CD14-positive monocyte (primary cell): ENCODE results near the gene RYR2. TPM values are rescaled to one million over a fixed set of nuclear protein-coding genes. Genes with fewer than 3 reads are reported as not detected.

Experiments
- DNase-seq, 3 donors: peaks; one replicate each; pipeline ENCODE4 v3.0.0-alpha.2; 2011 to 2022
- H2AFZ ChIP-seq: 2 replicates; pipeline ENCODE4 v1.6.0; 2012; ENCODE audit warnings: mild to moderate bottlenecking, low read depth, low read length, inconsistent platforms; ENCODE audit not compliant: insufficient read depth, poor library complexity, severe bottlenecking
- H3K27ac ChIP-seq, 2 donors: 1 replicate in 1 of 2; 2 replicates in 1 of 2; pipeline ENCODE4 v1.5.1; 2012 to 2013; ENCODE audit warnings: low read length in 2 of 2, control low read depth in 1 of 2, inconsistent platforms in 1 of 2, low read depth in 1 of 2, mild to moderate bottlenecking in 1 of 2
- H3K27me3 ChIP-seq, 2 donors: one replicate each; pipeline versions ENCODE4 v1.6.0 to v1.6.1; 2011 to 2013; ENCODE audit warnings: low read length in 2 of 2; ENCODE audit not compliant: control insufficient read depth in 2 of 2, insufficient read depth in 2 of 2
- H3K36me3 ChIP-seq, 2 donors: replicated peaks in 1 of 2; 1 replicate in 1 of 2; 2 replicates in 1 of 2; pipeline versions ENCODE4 v1.5.1 to v1.6.1; 2012 to 2013; ENCODE audit warnings: low read length in 2 of 2, control low read depth in 1 of 2, inconsistent platforms in 1 of 2, mild to moderate bottlenecking in 1 of 2; ENCODE audit not compliant: insufficient read depth in 2 of 2, control insufficient read depth in 1 of 2
- H3K4me1 ChIP-seq, 2 donors: 1 replicate in 1 of 2; 2 replicates in 1 of 2; pipeline versions ENCODE4 v1.5.1 to v1.6.1; 2012 to 2013; ENCODE audit warnings: low read length in 2 of 2, control low read depth in 1 of 2, inconsistent platforms in 1 of 2, mild to moderate bottlenecking in 1 of 2, moderate library complexity in 1 of 2; ENCODE audit not compliant: insufficient read depth in 2 of 2, control insufficient read depth in 1 of 2
- H3K4me2 ChIP-seq: replicated peaks from 2 replicates; pipeline ENCODE3; 2012; ENCODE audit warnings: low read length, moderate library complexity, mild to moderate bottlenecking; ENCODE audit not compliant: poor library complexity, severe bottlenecking; ENCODE audit errors: extremely low read depth
- H3K4me3 ChIP-seq, 3 experiments: fragments of 200-600 bp in 1 of 3; sonication (generic) in 1 of 3; replicated peaks in 1 of 3; 1 replicate in 2 of 3; 2 replicates in 1 of 3; pipeline ENCODE4 v1.5.1; 2011 to 2013; ENCODE audit warnings: low read length in 3 of 3, mild to moderate bottlenecking in 3 of 3, control low read depth in 2 of 3, low read depth in 2 of 3, inconsistent platforms in 1 of 3, moderate library complexity in 1 of 3
- H3K79me2 ChIP-seq: 2 replicates; pipeline ENCODE4 v1.6.0; 2012; ENCODE audit warnings: mild to moderate bottlenecking, control low read depth, inconsistent platforms, low read length, moderate library complexity; ENCODE audit not compliant: insufficient read depth
- H3K9ac ChIP-seq: 2 replicates; pipeline ENCODE4 v1.6.0; 2017; ENCODE audit warnings: low read length, mild to moderate bottlenecking; ENCODE audit not compliant: insufficient read depth, poor library complexity, severe bottlenecking
- H3K9me3 ChIP-seq, 2 donors: replicated peaks in 1 of 2; 1 replicate in 1 of 2; 2 replicates in 1 of 2; pipeline versions ENCODE4 v1.5.1 to v1.6.1; 2012 to 2013; ENCODE audit warnings: low read length in 2 of 2, control low read depth in 1 of 2; ENCODE audit not compliant: control insufficient read depth in 1 of 2, insufficient read depth in 1 of 2
- H4K20me1 ChIP-seq: 2 replicates; pipeline ENCODE4 v1.6.0; 2012; ENCODE audit warnings: mild to moderate bottlenecking, low read length, control low read depth, moderate library complexity; ENCODE audit not compliant: insufficient read depth
- H3K27ac Mint-ChIP-seq, 7 donors: one replicate each; pipeline ENCODE4 v1.8.0; 2020; ENCODE audit warnings: mild to moderate bottlenecking in 7 of 7, mixed read lengths in 7 of 7, moderate library complexity in 6 of 7, inconsistent platforms in 2 of 7
- H3K27me3 Mint-ChIP-seq, 3 donors: one replicate each; pipeline ENCODE4 v1.8.0; 2021 to 2022; ENCODE audit warnings: low read depth in 3 of 3, mild to moderate bottlenecking in 3 of 3, mixed read lengths in 3 of 3, moderate library complexity in 3 of 3, inconsistent platforms in 1 of 3
- H3K36me3 Mint-ChIP-seq, 2 donors: one replicate each; pipeline ENCODE4 v1.8.0; 2020; ENCODE audit warnings: mixed read lengths in 2 of 2, inconsistent platforms in 1 of 2, mild to moderate bottlenecking in 1 of 2
- H3K4me1 Mint-ChIP-seq: one replicate; pipeline ENCODE4 v1.8.0; 2020; ENCODE audit warnings: mild to moderate bottlenecking, mixed read lengths
- H3K4me3 Mint-ChIP-seq, 2 donors: one replicate each; pipeline ENCODE4 v1.8.0; 2020; ENCODE audit warnings: mild to moderate bottlenecking in 2 of 2, mixed read lengths in 2 of 2, moderate library complexity in 1 of 2
- H3K9me3 Mint-ChIP-seq, 7 donors: one replicate each; pipeline ENCODE4 v1.8.0; 2020 to 2022; ENCODE audit warnings: mixed read lengths in 7 of 7, mild to moderate bottlenecking in 6 of 7, moderate library complexity in 6 of 7, inconsistent platforms in 2 of 7
- WGBS: methylation state at CpG from one replicate; pipeline ENCODE4 v1.1.5; 2013; ENCODE audit warnings: missing lambda C conversion rate; ENCODE audit not compliant: insufficient coverage; 5-methylcytosine and 5-hydroxymethylcytosine counted together
- intact Hi-C, 2 donors: fragments of 100-400 bp; cut with micrococcal nuclease; formaldehyde crosslinking; loops; one replicate each; pipeline versions ENCODE4 v1.15.0 to v1.15.1; 2023
- polyA plus RNA-seq, 3 donors: library from polyadenylated mRNA; depleted of rRNA in 1 of 3; unstranded in 2 of 3; stranded (reverse) in 1 of 3; fragments of 300-500 nt in 2 of 3; fragments of >200 nt in 1 of 3; fragmentation: Illumina TruSeq in 2 of 3; gene quantifications; 1 replicate in 2 of 3; 2 replicates in 1 of 3; pipeline ENCODE4 v1.2.3, GENCODE V29; 2012 to 2021
- TF ChIP-seq, protein P1 (sequence below): fragments of 200-600 bp; IDR thresholded peaks from one replicate; pipeline ENCODE4 v1.8.0; 2022; ENCODE audit warnings: antibody characterized with exemption, mild to moderate bottlenecking

RYR2 gene
- polyA plus RNA-seq, 3 donors: not detected

DNA sequence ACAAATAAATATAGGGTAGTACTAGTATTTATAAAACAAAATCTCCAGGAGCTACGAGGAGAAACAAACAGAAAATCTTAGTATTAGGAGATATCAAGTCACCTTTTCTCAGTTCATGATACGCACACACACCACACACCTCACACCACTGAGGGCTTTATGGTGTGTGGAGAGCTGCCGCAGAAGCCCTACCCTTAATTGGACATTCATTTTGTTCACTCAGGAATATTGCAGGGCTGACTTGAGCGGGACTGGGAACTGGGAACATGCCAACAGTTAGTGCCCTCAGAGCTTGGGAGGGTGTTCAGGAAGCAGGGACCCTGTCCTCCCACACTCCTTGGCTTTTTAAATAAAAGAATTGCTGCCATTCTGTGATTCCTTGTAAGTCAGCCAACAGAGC is 386.8 kb downstream of the RYR2 start:
- TF ChIP-seq, protein P1, sequence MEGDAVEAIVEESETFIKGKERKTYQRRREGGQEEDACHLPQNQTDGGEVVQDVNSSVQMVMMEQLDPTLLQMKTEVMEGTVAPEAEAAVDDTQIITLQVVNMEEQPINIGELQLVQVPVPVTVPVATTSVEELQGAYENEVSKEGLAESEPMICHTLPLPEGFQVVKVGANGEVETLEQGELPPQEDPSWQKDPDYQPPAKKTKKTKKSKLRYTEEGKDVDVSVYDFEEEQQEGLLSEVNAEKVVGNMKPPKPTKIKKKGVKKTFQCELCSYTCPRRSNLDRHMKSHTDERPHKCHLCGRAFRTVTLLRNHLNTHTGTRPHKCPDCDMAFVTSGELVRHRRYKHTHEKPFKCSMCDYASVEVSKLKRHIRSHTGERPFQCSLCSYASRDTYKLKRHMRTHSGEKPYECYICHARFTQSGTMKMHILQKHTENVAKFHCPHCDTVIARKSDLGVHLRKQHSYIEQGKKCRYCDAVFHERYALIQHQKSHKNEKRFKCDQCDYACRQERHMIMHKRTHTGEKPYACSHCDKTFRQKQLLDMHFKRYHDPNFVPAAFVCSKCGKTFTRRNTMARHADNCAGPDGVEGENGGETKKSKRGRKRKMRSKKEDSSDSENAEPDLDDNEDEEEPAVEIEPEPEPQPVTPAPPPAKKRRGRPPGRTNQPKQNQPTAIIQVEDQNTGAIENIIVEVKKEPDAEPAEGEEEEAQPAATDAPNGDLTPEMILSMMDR: no peak

DNA sequence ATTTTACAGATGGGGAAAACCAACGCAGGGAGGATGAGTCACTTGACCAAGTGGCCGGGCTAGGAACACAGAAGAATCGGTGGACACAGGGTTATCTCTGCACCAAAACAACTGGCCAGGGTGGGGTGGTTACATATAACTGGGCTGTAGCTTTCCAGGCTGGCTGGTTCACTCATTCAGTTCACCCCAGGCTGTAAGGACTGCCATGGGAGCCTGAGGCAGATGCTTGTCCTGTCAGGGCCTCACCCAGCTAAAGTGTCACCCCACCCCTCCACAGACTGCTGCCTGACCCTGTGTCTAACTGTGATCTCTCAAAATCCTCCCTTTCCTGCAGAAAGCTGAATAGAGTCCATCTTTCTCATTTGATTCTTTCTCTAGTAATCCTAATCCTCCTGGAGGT is 387.3 kb downstream of the RYR2 start:
- no peaks in the 10 kb centered on the region for H4K20me1 ChIP-seq
- H3K9ac ChIP-seq: no peak overlapping the region
- H3K27ac ChIP-seq: no peak overlapping the region
- no peak overlapping the region for H3K27ac Mint-ChIP-seq
- intact Hi-C loops: no loop called here
- H3K27me3 ChIP-seq: no peaks in the 10 kb centered on the region
- H3K9me3 Mint-ChIP-seq: peaks cover 0 to 3% (median 0%) of the 10 kb centered on the region in 7 donors
- H3K4me2 ChIP-seq: no peak overlapping the region
- H3K4me3 ChIP-seq: no peak overlapping the region
- no CpG with 5 or more reads among the region's 3 CpGs for WGBS
- H3K4me1 ChIP-seq: no peaks in the 10 kb centered on the region
- no peaks in the 10 kb centered on the region for H3K9me3 ChIP-seq
- TF ChIP-seq, protein P1: no peak
- no peaks in the 10 kb centered on the region for H3K36me3 Mint-ChIP-seq
- H3K27me3 Mint-ChIP-seq: peaks cover 0 to 2% (median 2%) of the 10 kb centered on the region in 3 donors
- H3K4me1 Mint-ChIP-seq: no peaks in the 10 kb centered on the region
- DNase-seq: no peak
- H3K4me3 Mint-ChIP-seq: no peak overlapping the region
- no peaks in the 10 kb centered on the region for H3K36me3 ChIP-seq
- H2AFZ ChIP-seq: no peak overlapping the region
- H3K79me2 ChIP-seq: no peaks in the 10 kb centered on the region

More for the DNA sequence above, 386.8 kb downstream of the RYR2 start:
- Histone ChIP-seq H3K27ac (no peak overlapping the region), H4K20me1 (no peaks in the 10 kb centered on the region), H3K9me3 (no peaks in the 10 kb centered on the region), H3K4me3 (no peak overlapping the region), H2AFZ (no peak overlapping the region), H3K79me2 (no peaks in the 10 kb centered on the region), H3K4me2 (no peak overlapping the region), H3K4me1 (no peaks in the 10 kb centered on the region), H3K27me3 (no peaks in the 10 kb centered on the region), H3K9ac (no peak overlapping the region), H3K36me3 (no peaks in the 10 kb centered on the region)
- Mint-ChIP-seq H3K36me3 (no peaks in the 10 kb centered on the region), H3K4me1 (no peaks in the 10 kb centered on the region), H3K27me3 (peaks cover 0 to 2% (median 2%) of the 10 kb centered on the region in 3 donors), H3K4me3 (no peak overlapping the region), H3K9me3 (peaks cover 0 to 4% (median 2%) of the 10 kb centered on the region in 7 donors), H3K27ac (no peak overlapping the region)
- DNase-seq: no peak
- WGBS: no CpG with 5 or more reads among the region's 4 CpGs
- intact Hi-C loops: no loop called here
